CD14-positive monocyte (primary cell): ENCODE measurements around the gene PARP4. TPM values are rescaled to one million over a fixed set of nuclear protein-coding genes. Genes with fewer than 3 reads are reported as not detected.

Experiments used
- DNase-seq, 3 donors: peaks; one replicate each; pipeline ENCODE4 v3.0.0-alpha.2; 2011 to 2022
- H2AFZ ChIP-seq: 2 replicates; pipeline ENCODE4 v1.6.0; 2012; ENCODE audit warnings: mild to moderate bottlenecking, low read depth, low read length, inconsistent platforms; ENCODE audit not compliant: insufficient read depth, poor library complexity, severe bottlenecking
- H3K27ac ChIP-seq, 2 donors: 1 replicate in 1 of 2; 2 replicates in 1 of 2; pipeline ENCODE4 v1.5.1; 2012 to 2013; ENCODE audit warnings: low read length in 2 of 2, control low read depth in 1 of 2, inconsistent platforms in 1 of 2, low read depth in 1 of 2, mild to moderate bottlenecking in 1 of 2
- H3K27me3 ChIP-seq, 2 donors: one replicate each; pipeline versions ENCODE4 v1.6.0 to v1.6.1; 2011 to 2013; ENCODE audit warnings: low read length in 2 of 2; ENCODE audit not compliant: control insufficient read depth in 2 of 2, insufficient read depth in 2 of 2
- H3K36me3 ChIP-seq, 2 donors: replicated peaks in 1 of 2; 1 replicate in 1 of 2; 2 replicates in 1 of 2; pipeline versions ENCODE4 v1.5.1 to v1.6.1; 2012 to 2013; ENCODE audit warnings: low read length in 2 of 2, control low read depth in 1 of 2, inconsistent platforms in 1 of 2, mild to moderate bottlenecking in 1 of 2; ENCODE audit not compliant: insufficient read depth in 2 of 2, control insufficient read depth in 1 of 2
- H3K4me1 ChIP-seq, 2 donors: 1 replicate in 1 of 2; 2 replicates in 1 of 2; pipeline versions ENCODE4 v1.5.1 to v1.6.1; 2012 to 2013; ENCODE audit warnings: low read length in 2 of 2, control low read depth in 1 of 2, inconsistent platforms in 1 of 2, mild to moderate bottlenecking in 1 of 2, moderate library complexity in 1 of 2; ENCODE audit not compliant: insufficient read depth in 2 of 2, control insufficient read depth in 1 of 2
- H3K4me2 ChIP-seq: replicated peaks from 2 replicates; pipeline ENCODE3; 2012; ENCODE audit warnings: low read length, moderate library complexity, mild to moderate bottlenecking; ENCODE audit not compliant: poor library complexity, severe bottlenecking; ENCODE audit errors: extremely low read depth
- H3K4me3 ChIP-seq, 3 experiments: fragments of 200-600 bp in 1 of 3; sonication (generic) in 1 of 3; replicated peaks in 1 of 3; 1 replicate in 2 of 3; 2 replicates in 1 of 3; pipeline ENCODE4 v1.5.1; 2011 to 2013; ENCODE audit warnings: low read length in 3 of 3, mild to moderate bottlenecking in 3 of 3, control low read depth in 2 of 3, low read depth in 2 of 3, inconsistent platforms in 1 of 3, moderate library complexity in 1 of 3
- H3K79me2 ChIP-seq: 2 replicates; pipeline ENCODE4 v1.6.0; 2012; ENCODE audit warnings: mild to moderate bottlenecking, control low read depth, inconsistent platforms, low read length, moderate library complexity; ENCODE audit not compliant: insufficient read depth
- H3K9ac ChIP-seq: 2 replicates; pipeline ENCODE4 v1.6.0; 2017; ENCODE audit warnings: low read length, mild to moderate bottlenecking; ENCODE audit not compliant: insufficient read depth, poor library complexity, severe bottlenecking
- H3K9me3 ChIP-seq, 2 donors: replicated peaks in 1 of 2; 1 replicate in 1 of 2; 2 replicates in 1 of 2; pipeline versions ENCODE4 v1.5.1 to v1.6.1; 2012 to 2013; ENCODE audit warnings: low read length in 2 of 2, control low read depth in 1 of 2; ENCODE audit not compliant: control insufficient read depth in 1 of 2, insufficient read depth in 1 of 2
- H4K20me1 ChIP-seq: 2 replicates; pipeline ENCODE4 v1.6.0; 2012; ENCODE audit warnings: mild to moderate bottlenecking, low read length, control low read depth, moderate library complexity; ENCODE audit not compliant: insufficient read depth
- H3K27ac Mint-ChIP-seq, 7 donors: one replicate each; pipeline ENCODE4 v1.8.0; 2020; ENCODE audit warnings: mild to moderate bottlenecking in 7 of 7, mixed read lengths in 7 of 7, moderate library complexity in 6 of 7, inconsistent platforms in 2 of 7
- H3K27me3 Mint-ChIP-seq, 3 donors: one replicate each; pipeline ENCODE4 v1.8.0; 2021 to 2022; ENCODE audit warnings: low read depth in 3 of 3, mild to moderate bottlenecking in 3 of 3, mixed read lengths in 3 of 3, moderate library complexity in 3 of 3, inconsistent platforms in 1 of 3
- H3K36me3 Mint-ChIP-seq, 2 donors: one replicate each; pipeline ENCODE4 v1.8.0; 2020; ENCODE audit warnings: mixed read lengths in 2 of 2, inconsistent platforms in 1 of 2, mild to moderate bottlenecking in 1 of 2
- H3K4me1 Mint-ChIP-seq: one replicate; pipeline ENCODE4 v1.8.0; 2020; ENCODE audit warnings: mild to moderate bottlenecking, mixed read lengths
- H3K4me3 Mint-ChIP-seq, 2 donors: one replicate each; pipeline ENCODE4 v1.8.0; 2020; ENCODE audit warnings: mild to moderate bottlenecking in 2 of 2, mixed read lengths in 2 of 2, moderate library complexity in 1 of 2
- H3K9me3 Mint-ChIP-seq, 7 donors: one replicate each; pipeline ENCODE4 v1.8.0; 2020 to 2022; ENCODE audit warnings: mixed read lengths in 7 of 7, mild to moderate bottlenecking in 6 of 7, moderate library complexity in 6 of 7, inconsistent platforms in 2 of 7
- WGBS: methylation state at CpG from one replicate; pipeline ENCODE4 v1.1.5; 2013; ENCODE audit warnings: missing lambda C conversion rate; ENCODE audit not compliant: insufficient coverage; 5-methylcytosine and 5-hydroxymethylcytosine counted together
- intact Hi-C, 2 donors: fragments of 100-400 bp; cut with micrococcal nuclease; formaldehyde crosslinking; loops; one replicate each; pipeline versions ENCODE4 v1.15.0 to v1.15.1; 2023
- polyA plus RNA-seq, 3 donors: library from polyadenylated mRNA; depleted of rRNA in 1 of 3; unstranded in 2 of 3; stranded (reverse) in 1 of 3; fragments of 300-500 nt in 2 of 3; fragments of >200 nt in 1 of 3; fragmentation: Illumina TruSeq in 2 of 3; gene quantifications; 1 replicate in 2 of 3; 2 replicates in 1 of 3; pipeline ENCODE4 v1.2.3, GENCODE V29; 2012 to 2021
- TF ChIP-seq, protein P1 (sequence below): fragments of 200-600 bp; IDR thresholded peaks from one replicate; pipeline ENCODE4 v1.8.0; 2022; ENCODE audit warnings: antibody characterized with exemption, mild to moderate bottlenecking

PARP4 gene
- polyA plus RNA-seq, 3 donors, result 34.0 to 56.8 (median 51.9) TPM

DNA sequence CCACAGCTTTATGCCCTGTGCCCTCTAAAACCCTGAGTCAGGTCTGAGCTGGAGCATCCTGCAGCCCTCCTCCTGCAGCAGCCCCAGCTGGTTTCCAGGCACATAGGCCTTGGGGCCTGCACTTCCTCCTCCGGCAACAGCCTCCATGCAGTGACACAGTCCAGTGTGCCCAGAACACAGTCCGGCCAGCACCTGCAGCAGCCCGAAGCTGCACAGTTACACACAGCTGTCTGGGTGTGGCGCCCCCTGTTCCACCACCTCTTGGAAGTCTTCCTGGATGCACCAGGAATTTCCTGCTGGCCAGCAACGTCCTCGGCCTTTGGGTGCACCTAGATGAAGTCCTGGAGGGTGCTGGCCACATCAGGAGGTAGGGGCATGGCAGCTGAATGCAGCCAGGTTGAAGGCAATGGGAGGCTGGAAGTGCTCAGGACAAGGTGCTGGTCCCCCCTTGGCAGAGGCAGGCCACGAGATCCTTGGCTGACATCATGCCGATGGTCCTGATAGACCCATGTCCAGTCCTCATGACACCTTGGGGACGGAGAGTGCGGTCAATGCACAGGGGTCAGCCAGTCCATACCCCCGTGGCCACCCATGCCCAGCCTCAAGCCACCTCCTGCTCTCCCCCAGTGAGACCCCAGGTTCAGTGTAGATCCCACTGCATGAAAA, 27.1 kb upstream of the PARP4 start:
- peaks cover 0 to 4% of the 10 kb centered on the region in 2 donors for H3K36me3 Mint-ChIP-seq
- WGBS, result 88% methylated on average over 11 of the region's 11 CpGs
- intact Hi-C loops, result no loop called here
- no peaks in the 10 kb centered on the region for H4K20me1 ChIP-seq
- H3K9me3 Mint-ChIP-seq, result peaks cover 0 to 7% (median 3%) of the 10 kb centered on the region in 7 donors
- H3K27me3 ChIP-seq, result peaks cover 10 to 45% of the 10 kb centered on the region in 2 donors
- H3K4me2 ChIP-seq, result no peak overlapping the region
- H3K27me3 Mint-ChIP-seq, result peaks cover 38 to 58% (median 42%) of the 10 kb centered on the region in 3 donors
- H3K79me2 ChIP-seq, result no peaks in the 10 kb centered on the region
- no peak overlapping the region for H3K27ac ChIP-seq
- no peak for DNase-seq
- H3K36me3 ChIP-seq, result no peaks in the 10 kb centered on the region
- TF ChIP-seq, protein P1, sequence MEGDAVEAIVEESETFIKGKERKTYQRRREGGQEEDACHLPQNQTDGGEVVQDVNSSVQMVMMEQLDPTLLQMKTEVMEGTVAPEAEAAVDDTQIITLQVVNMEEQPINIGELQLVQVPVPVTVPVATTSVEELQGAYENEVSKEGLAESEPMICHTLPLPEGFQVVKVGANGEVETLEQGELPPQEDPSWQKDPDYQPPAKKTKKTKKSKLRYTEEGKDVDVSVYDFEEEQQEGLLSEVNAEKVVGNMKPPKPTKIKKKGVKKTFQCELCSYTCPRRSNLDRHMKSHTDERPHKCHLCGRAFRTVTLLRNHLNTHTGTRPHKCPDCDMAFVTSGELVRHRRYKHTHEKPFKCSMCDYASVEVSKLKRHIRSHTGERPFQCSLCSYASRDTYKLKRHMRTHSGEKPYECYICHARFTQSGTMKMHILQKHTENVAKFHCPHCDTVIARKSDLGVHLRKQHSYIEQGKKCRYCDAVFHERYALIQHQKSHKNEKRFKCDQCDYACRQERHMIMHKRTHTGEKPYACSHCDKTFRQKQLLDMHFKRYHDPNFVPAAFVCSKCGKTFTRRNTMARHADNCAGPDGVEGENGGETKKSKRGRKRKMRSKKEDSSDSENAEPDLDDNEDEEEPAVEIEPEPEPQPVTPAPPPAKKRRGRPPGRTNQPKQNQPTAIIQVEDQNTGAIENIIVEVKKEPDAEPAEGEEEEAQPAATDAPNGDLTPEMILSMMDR, result no peak
- H3K4me1 ChIP-seq, result peaks cover 6 to 7% of the 10 kb centered on the region in 2 donors
- H3K9ac ChIP-seq, result no peak overlapping the region
- no peak overlapping the region for H3K4me3 Mint-ChIP-seq
- peaks cover 6% of the 10 kb centered on the region for H3K4me1 Mint-ChIP-seq
- no peak overlapping the region for H3K4me3 ChIP-seq
- H3K27ac Mint-ChIP-seq, result no peak overlapping the region
- H2AFZ ChIP-seq, result no peak overlapping the region
- no peaks in the 10 kb centered on the region for H3K9me3 ChIP-seq

DNA sequence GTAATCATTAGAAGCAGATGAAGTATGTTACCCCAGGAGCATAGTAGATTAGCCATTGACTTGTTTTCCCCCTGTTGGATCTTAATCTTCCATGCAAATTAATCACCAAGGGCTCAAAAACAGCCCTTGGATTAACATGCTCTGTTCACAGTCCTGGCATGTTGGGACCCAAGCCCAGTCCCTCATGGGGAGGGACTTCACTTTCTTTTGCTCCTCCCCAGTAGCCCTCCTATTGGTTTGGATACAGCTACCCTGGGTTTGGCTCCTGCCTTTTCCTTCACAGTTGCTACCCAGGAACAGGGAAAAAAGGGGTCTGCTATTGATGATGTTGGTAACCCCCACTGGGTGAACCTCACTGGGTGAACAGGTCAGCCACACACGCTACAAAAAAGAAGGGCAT, 16.9 kb upstream of the PARP4 start:
- no peaks in the 10 kb centered on the region for H3K4me1 Mint-ChIP-seq
- peaks cover 7 to 18% (median 14%) of the 10 kb centered on the region in 3 donors for H3K27me3 Mint-ChIP-seq

More for the DNA sequence above, 16.9 kb upstream of the PARP4 start:
- no peaks in the 10 kb centered on the region for H3K36me3 ChIP-seq
- H3K4me2 ChIP-seq, result no peak overlapping the region
- H2AFZ ChIP-seq, result no peak overlapping the region
- H3K79me2 ChIP-seq, result no peaks in the 10 kb centered on the region
- Mint-ChIP-seq H3K27ac (no peak overlapping the region), H3K9me3 (no peaks in the 10 kb centered on the region), H3K36me3 (no peaks in the 10 kb centered on the region), H3K4me3 (no peak overlapping the region)
- TF ChIP-seq, protein P1, result no peak
- intact Hi-C loops, result no loop called here
- H3K4me3 ChIP-seq, result no peak overlapping the region
- no peaks in the 10 kb centered on the region for H4K20me1 ChIP-seq
- H3K9me3 ChIP-seq, result no peaks in the 10 kb centered on the region
- H3K27me3 ChIP-seq, result peaks cover 2 to 4% of the 10 kb centered on the region in 2 donors
- no peak for DNase-seq
- no CpG with 5 or more reads among the region's 1 CpG for WGBS
- no peak overlapping the region for H3K27ac ChIP-seq
- H3K4me1 ChIP-seq, result no peaks in the 10 kb centered on the region
- H3K9ac ChIP-seq, result no peak overlapping the region
